CD4-positive, alpha-beta T cell treated with Interleukin-2 at 100 ng/mL for 4 hours (primary cell): ENCODE results near the gene XIAP.
"Not testable (repeated sequence)": the region's sequence is repeated elsewhere in the genome, so short reads cannot be mapped to it uniquely, and the experiment has no call there.

Experiments
- DNase-seq: peaks from one replicate; pipeline ENCODE4 v3.0.0-alpha.2; 2020; ENCODE audit warnings: low spot score

Gene XIAP

GRCh38 chrX:123859846-123860838 is at the start of gene XIAP:
XIAP (plus strand) TSS chrX:123860053; CDS start chrX:123885663, 25,610 bp downstream.
- peak; percentile 55 for DNase-seq

GRCh38 chrX:123814343-123814742 is 45.5 kb upstream of the XIAP start:
- DNase-seq = no peak

GRCh38 chrX:123814934-123815394 is 44.9 kb upstream of the XIAP start:
- not testable (repeated sequence) for DNase-seq

GRCh38 chrX:123817288-123817894 is 42.5 kb upstream of the XIAP start:
- no peak for DNase-seq

GRCh38 chrX:123818243-123818642 is 41.6 kb upstream of the XIAP start:
- DNase-seq = no peak

- no peak for DNase-seq
Measured at GRCh38 chrX:123822965-123823364, 36.9 kb upstream of the XIAP start.

- DNase-seq = no peak
Measured at GRCh38 chrX:123830309-123830708, 29.5 kb upstream of the XIAP start.

GRCh38 chrX:123833387-123833786 is 26.5 kb upstream of the XIAP start:
- DNase-seq = peak; percentile 71

- no peak for DNase-seq
Measured at GRCh38 chrX:123834116-123834515, 25.7 kb upstream of the XIAP start.

- DNase-seq = no peak
Measured at GRCh38 chrX:123835661-123836371, 24.0 kb upstream of the XIAP start.

- not testable (repeated sequence) for DNase-seq
Measured at GRCh38 chrX:123845129-123845528, 14.7 kb upstream of the XIAP start.

GRCh38 chrX:123846577-123847038 is 13.2 kb upstream of the XIAP start:
- DNase-seq = no peak

GRCh38 chrX:123847056-123847455 is 12.8 kb upstream of the XIAP start:
- DNase-seq = no peak

- no peak for DNase-seq
Measured at GRCh38 chrX:123849096-123849495, 10.8 kb upstream of the XIAP start.

GRCh38 chrX:123849906-123850305 is 9.9 kb upstream of the XIAP start:
- DNase-seq = not testable (repeated sequence)

GRCh38 chrX:123851079-123851478 is 8.8 kb upstream of the XIAP start:
- no peak for DNase-seq

- DNase-seq = no peak
Measured at GRCh38 chrX:123854329-123854728, 5.5 kb upstream of the XIAP start.

GRCh38 chrX:123859409-123859845 is 426 bp upstream of the XIAP start:
- no peak for DNase-seq

- no peak for DNase-seq
Measured at GRCh38 chrX:123860983-123861382, 1.1 kb downstream of the XIAP start.

- no peak for DNase-seq
Measured at GRCh38 chrX:123869488-123869887, 9.6 kb downstream of the XIAP start.

- no peak for DNase-seq
Measured at GRCh38 chrX:123871309-123871708, 11.5 kb downstream of the XIAP start.

- DNase-seq = no peak
Measured at GRCh38 chrX:123873956-123874355, 14.1 kb downstream of the XIAP start.
